Occipital lobe (tissue), 2 donors: ENCODE results near the gene MUC3A. TPM values are rescaled to one million over a fixed set of nuclear protein-coding genes. Genes with fewer than 3 reads are reported as not detected.
"Not testable (repeated sequence)": the region's sequence is repeated elsewhere in the genome, so short reads cannot be mapped to it uniquely, and the experiment has no call there.

Experiments
- DNase-seq: peaks from one replicate; lab custom pipeline; 2025; lab: John Stamatoyannopoulos, UW
- total RNA-seq: library from RNA; depleted of rRNA; stranded (reverse); fragments of >200 nt; gene quantifications from one replicate; pipeline ENCODE4 v1.2.3, GENCODE V29; 2014

The MUC3A gene, protein sequence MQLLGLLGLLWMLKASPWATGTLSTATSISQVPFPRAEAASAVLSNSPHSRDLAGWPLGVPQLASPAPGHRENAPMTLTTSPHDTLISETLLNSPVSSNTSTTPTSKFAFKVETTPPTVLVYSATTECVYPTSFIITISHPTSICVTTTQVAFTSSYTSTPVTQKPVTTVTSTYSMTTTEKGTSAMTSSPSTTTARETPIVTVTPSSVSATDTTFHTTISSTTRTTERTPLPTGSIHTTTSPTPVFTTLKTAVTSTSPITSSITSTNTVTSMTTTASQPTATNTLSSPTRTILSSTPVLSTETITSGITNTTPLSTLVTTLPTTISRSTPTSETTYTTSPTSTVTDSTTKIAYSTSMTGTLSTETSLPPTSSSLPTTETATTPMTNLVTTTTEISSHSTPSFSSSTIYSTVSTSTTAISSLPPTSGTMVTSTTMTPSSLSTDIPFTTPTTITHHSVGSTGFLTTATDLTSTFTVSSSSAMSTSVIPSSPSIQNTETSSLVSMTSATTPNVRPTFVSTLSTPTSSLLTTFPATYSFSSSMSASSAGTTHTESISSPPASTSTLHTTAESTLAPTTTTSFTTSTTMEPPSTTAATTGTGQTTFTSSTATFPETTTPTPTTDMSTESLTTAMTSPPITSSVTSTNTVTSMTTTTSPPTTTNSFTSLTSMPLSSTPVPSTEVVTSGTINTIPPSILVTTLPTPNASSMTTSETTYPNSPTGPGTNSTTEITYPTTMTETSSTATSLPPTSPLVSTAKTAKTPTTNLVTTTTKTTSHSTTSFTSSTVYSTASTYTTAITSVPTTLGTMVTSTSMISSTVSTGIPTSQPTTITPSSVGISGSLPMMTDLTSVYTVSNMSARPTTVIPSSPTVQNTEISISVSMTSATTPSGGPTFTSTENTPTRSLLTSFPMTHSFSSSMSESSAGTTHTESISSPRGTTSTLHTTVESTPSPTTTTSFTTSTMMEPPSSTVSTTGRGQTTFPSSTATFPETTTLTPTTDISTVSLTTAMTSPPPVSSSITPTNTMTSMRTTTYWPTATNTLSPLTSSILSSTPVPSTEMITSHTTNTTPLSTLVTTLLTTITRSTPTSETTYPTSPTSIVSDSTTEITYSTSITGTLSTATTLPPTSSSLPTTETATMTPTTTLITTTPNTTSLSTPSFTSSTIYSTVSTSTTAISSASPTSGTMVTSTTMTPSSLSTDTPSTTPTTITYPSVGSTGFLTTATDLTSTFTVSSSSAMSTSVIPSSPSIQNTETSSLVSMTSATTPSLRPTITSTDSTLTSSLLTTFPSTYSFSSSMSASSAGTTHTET (N-terminal part only)
- 0.47 TPM for total RNA-seq

DNA sequence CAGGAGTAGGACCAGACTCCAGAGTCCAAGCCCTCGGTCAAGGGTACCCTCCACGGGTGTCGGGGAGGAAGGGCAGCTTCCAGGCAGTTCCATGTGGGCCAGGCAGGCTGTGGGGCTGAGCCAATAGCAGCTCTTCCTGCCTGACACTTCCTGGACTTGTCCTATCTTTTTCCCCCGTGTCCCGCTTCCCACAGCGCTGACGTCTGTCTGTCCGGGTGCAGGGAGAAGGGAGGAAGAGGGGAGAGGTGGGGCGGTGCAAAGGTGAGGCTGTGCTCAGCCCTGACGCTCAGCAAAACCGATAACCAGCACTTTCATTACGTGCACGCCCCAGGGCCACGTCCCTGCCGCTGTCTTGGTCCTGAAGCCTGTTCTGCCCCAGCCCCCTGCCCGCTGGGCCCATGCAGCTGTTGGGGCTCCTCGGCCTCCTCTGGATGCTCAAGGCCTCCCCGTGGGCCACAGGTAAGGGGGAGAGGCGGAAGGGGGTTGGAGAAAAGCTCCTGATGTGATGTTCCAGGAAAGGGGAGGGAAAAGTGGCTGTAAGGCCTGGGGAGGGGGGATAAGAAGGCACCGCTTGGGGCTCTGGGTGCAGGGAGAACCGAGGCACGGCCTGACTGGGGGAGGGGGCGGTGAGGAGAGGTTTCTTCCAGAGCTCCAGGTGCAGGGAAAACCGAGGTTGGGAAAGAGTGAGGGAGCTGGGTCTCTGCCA, at the start of gene MUC3A:
TSS of gene MUC3A (plus strand) at position 308 of the 706 bp plus-strand sequence. CDS start at position 399, 91 bp downstream.
- DNase-seq: no peak

DNA sequence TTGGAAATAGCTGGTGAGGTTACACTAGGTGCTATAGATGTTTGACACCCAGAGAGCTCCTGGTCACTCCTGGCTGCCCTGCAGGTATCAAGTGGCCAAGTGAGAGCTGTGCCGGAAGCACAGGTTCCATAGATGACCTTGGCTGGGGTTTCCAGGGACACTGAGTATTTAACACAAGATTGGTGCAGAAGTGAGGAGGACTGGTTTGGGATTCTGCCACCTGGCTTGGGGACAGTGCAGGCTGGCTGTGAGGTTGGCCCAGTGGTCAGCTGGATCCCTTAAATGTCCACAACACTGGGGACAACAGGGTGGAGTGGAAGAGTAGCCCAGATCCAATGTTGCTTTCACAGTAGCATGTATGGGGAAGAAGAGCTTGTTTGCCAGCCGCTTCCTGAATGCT, 48.4 kb upstream of the MUC3A start:
- no peak for DNase-seq

DNA sequence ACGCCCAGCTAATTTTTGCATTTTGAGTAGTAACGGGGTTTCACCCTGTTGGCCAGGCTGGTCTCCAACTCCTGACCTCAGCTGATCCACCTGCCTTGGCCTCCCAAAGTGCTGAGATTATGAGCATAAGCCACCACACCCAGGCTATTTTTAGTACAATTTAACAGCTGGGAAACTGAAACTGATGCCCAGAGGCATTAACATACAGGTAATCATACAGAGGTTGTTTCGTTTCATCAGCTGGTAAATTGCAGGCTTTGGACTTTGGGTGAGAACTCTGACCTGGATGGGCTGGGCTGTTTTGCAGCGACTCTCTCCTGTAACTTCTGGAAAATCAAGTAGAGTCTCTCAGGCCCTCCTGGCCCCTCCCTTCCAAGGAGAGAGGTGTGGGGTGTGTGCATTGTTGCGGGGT, 47.4 kb upstream of the MUC3A start:
- DNase-seq: no peak

DNA sequence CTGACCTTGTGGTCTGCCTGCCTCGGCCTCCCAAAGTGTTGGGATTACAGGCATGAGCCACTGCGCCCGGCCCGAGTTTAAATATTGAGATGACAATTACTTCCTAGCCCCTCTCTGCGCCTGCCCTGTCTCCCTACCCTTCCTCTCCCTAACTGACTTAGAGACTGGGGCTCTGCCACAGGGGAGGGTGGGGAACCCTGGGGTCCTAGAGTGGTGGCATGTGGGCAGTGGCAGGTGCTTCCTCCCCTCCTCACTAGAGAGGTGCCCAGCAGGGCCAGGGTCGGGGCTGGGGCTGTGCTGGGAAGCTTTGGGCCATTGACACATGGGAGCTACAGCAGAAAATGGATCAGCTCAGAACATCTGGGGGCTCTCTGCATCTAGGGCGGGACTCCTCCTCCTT, 46.7 kb upstream of the MUC3A start:
- DNase-seq: no peak

- no peak for DNase-seq
Measured at GRCh38 chr7:100908512-100908911, 40.8 kb upstream of the MUC3A start.

DNA sequence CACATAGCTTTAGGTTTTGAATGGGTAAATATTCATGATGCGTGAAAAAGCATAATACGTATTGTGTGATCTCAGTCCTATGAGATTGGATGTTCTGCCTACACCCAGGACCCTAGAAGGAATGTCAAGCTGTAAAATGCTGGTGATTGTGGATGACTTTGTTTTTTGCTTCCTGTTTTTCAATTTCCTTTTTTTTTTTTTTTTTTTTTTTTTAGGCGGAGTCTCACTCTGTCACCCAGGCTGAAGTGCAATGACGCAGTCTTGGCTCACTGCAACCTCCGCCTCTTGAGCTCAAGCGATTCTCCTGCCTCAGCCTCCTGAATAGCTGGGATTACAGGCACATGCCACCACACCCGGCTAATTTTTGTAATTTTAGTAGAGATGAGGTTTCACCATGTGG, 38.9 kb upstream of the MUC3A start:
- not testable (repeated sequence) for DNase-seq

- no peak for DNase-seq
Measured at GRCh38 chr7:100911484-100911883, 37.9 kb upstream of the MUC3A start.

DNA sequence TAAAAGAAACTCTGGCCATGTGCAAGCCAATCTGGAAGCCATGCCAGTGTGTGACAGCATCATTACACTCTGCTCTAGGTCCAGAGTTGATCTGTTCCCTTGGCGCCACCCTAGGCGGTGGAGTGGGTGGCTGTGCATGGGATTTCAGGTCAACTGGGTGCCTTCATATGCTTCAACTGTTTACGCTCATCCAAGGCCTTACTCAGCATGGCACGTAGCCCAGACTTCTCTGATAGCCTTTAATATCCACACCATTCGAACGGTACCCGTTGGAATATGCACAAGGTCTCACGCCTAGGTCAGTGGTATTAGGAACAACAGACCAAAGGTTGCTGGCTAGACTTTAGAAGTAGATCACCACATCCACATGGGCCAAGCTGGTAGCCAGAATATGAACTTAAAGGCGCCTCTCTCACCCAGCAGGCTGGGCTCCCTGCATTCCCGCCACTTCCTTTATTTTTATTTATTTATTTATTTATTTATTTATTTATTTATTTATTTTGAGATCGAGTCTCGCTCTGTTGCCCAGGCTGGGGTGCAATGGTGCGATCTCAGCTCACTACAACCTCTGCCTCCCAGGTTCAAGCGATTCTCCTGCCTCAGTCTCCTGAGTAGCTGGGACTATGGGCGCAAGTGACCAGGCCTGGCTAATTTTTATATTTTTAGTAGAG, 35.0 kb upstream of the MUC3A start:
- no peak for DNase-seq

GRCh38 chr7:100914879-100915447, 34.4 kb upstream of the MUC3A start:
- no peak for DNase-seq

DNA sequence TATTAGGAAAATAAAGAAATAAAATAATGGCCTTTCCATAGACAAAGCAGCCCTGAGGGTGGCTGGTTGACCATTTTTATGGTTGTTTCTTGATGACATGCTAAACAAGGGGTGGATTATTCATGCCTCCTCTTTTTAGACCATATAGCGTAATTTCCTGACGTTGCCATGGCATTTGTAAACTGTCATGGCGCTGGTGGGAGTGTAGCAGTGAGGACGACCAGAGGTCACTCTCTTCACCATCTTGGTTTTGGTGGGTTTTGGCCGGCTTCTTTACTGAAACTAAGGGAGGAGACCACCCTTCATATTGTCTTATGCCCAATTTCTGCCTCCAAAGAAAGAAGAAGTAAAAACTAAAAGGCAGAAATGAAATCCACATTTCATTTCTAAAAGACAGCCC, 30.0 kb upstream of the MUC3A start:
- not testable (repeated sequence) for DNase-seq

GRCh38 chr7:100919779-100920437, 29.4 kb upstream of the MUC3A start:
- not testable (repeated sequence) for DNase-seq

DNA sequence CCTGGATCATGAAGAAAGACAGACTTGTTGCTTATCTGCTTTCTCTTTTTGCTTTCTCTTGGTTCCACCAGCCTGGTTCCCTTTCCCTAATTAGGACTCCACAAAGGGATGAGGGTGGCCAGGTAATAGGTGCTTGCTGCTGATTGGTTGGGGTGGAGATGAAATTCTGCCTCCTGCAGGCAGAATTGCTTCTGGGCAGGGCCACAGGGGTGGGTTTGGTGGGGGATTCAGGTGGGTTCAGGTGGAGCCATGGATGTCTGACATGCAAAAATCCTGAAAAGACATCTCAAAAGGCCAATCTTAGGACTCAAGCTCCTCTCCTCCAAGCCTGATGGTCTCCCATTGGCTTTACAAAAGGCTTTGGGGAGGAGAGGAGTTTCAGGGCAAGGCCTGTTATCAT, 28.3 kb upstream of the MUC3A start:
- DNase-seq: no peak

GRCh38 chr7:100923616-100924015, 25.7 kb upstream of the MUC3A start:
- not testable (repeated sequence) for DNase-seq

GRCh38 chr7:100929808-100930174, 19.5 kb upstream of the MUC3A start:
- DNase-seq: no peak

DNA sequence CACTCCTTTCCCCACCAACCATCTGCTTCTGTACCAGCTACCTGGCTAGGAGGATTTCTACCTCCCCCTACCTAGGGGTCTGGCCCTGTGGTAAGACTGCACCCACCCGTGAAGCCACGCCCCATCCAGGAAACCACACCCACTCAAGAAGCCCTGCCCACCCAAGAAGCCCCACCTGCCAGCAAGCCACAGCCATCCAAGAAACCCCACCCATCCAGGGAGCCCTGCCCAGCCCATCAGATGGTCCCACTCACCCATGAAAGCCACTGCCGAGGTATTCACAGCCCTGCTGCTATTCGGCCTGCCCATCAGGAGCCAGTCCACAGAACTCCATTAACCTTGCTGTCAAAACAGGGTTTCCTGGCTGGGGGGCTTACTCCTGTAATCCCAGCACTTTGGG, 15.6 kb upstream of the MUC3A start:
- no peak for DNase-seq

DNA sequence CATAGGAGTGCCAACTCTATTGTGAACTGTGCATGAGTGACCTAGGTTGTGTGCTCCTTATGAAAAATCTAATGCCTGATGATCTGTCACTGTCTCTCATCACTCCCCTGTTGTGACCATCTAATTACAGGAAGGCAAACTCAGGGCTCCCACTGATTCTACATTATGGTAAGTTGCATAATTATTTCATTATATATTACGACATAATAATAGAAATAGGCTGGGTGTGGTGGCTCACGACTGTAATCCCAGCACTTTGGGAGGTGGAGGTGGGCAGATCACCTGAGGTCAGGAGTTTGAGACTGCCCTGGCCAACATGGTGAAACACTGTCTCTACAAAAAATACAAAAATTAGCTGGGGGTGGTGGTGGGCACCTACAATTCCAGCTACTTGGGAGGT, 14.0 kb upstream of the MUC3A start:
- DNase-seq: not testable (repeated sequence)

DNA sequence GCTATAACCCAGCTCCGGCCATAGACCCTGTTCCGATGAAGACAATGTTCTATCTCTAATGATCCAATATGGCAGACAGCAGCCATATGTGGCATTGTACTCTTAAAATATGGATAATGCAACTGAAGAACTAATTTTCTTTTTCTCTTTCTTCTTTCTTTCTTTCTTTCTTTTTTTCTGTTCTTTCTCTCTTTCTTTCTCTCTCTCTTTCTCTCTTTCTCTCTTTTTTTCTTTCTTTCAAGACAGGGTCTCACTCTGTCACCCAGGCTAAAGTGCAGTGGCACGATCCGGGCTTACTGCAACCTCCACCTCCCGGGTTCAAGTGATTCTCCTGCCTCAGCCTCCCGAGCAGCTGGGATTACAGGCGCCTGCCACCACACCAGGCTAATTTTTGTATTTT, 13.2 kb upstream of the MUC3A start:
- DNase-seq: not testable (repeated sequence)

- no peak for DNase-seq
Measured at GRCh38 chr7:100942045-100942774, 7.1 kb upstream of the MUC3A start.

- no peak for DNase-seq
Measured at GRCh38 chr7:100943693-100944092, 5.6 kb upstream of the MUC3A start.
